Left lung (tissue), 10 donors: Measurements from ENCODE around the gene RNF183. TPM values are rescaled to one million over a fixed set of nuclear protein-coding genes. Genes with fewer than 3 reads are reported as not detected.

Experiments used
- ATAC-seq: fragments of 200-7000 bp; cut with Tn5 transposase; one replicate; pipeline ENCODE4 v1.9.1; 2020; ENCODE audit warnings: moderate library complexity
- DNase-seq, 4 donors: peaks; one replicate each; pipeline ENCODE4 v3.0.0-alpha.2; 2013 to 2020
- H3K27ac ChIP-seq, 2 donors: fragments of 200-600 bp; sonication (generic) in 1 of 2; one replicate each; pipeline versions ENCODE4 v1.5.0 to v1.8.0; 2020 to 2021
- H3K27me3 ChIP-seq, 2 donors: fragments of 200-600 bp; sonication (generic) in 1 of 2; one replicate each; pipeline versions ENCODE4 v1.5.0 to v1.8.0; 2020 to 2021
- H3K36me3 ChIP-seq, 2 donors: fragments of 200-600 bp; sonication (generic) in 1 of 2; one replicate each; pipeline versions ENCODE4 v1.5.0 to v1.8.0; 2020 to 2021
- H3K4me1 ChIP-seq, 2 donors: fragments of 200-600 bp; one replicate each; pipeline ENCODE4 v1.8.0; 2021
- H3K4me3 ChIP-seq, 2 donors: fragments of 200-600 bp; sonication (generic) in 1 of 2; one replicate each; pipeline versions ENCODE4 v1.5.0 to v1.8.0; 2020 to 2021; ENCODE audit warnings: mild to moderate bottlenecking in 1 of 2
- H3K9me3 ChIP-seq, 2 donors: fragments of 200-600 bp; sonication (generic) in 1 of 2; one replicate each; pipeline versions ENCODE4 v1.5.0 to v1.8.0; 2020 to 2021
- intact Hi-C, 2 donors: fragments of 100-400 bp; cut with DNase I; formaldehyde crosslinking; loops; one replicate each; pipeline versions ENCODE4 v1.11.2 to v1.14.2; 2022
- polyA plus RNA-seq, 6 donors: library from polyadenylated mRNA; unstranded; fragments of 120-200 nt; gene quantifications; one replicate each; pipeline ENCODE4 v1.2.1, GENCODE V29; 2013; ENCODE audit not compliant: insufficient read length in 6 of 6
- total RNA-seq, 2 donors: library from RNA; stranded (reverse); fragmentation: NEBNext Ultra II Directional; extraction: Animal tissue kit (Norgen Biotek cat#: 25700); gene quantifications; one replicate each; pipeline ENCODE4 v1.2.1, GENCODE V29; 2021
- TF ChIP-seq, protein P1 (sequence below), 2 donors: fragments of 200-600 bp; sonication (generic) in 1 of 2; IDR thresholded peaks; one replicate each; pipeline versions ENCODE4 v1.5.0 to v1.8.0; 2021; ENCODE audit warnings: antibody characterized with exemption in 2 of 2
- donor health status: DM: no; HTN: yes; CAD: no.
- donor health status: DM: no; HTN: no; CAD: no.

Gene RNF183
- total and polyA plus RNA-seq, 8 donors, result 0.30 to 0.73 (median 0.49) TPM; not detected in 2

DNA sequence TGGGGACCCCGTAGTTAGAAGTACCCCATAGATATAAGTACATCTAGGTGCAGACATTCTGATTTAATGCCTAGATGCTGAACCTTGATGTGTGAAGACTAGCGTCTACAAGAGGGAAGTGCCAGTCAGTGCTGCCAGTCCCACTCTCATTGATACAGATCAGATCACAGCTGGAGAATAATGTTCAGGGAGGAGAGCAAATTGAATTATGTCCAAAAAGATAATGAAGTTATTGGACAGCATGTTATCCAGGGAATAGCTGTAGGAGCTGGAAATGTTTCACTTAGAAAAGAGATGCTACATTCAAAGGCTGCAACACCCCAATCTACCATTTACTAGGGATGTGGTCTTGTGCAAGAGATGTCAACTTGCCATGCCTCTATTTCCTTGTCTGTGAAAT lies 15.9 kb upstream of the RNF183 start:
- no peak overlapping the region for H3K4me3 ChIP-seq
- no peaks in the 10 kb centered on the region for H3K4me1 ChIP-seq
- H3K27me3 ChIP-seq, result no peaks in the 10 kb centered on the region
- no peaks in the 10 kb centered on the region for H3K9me3 ChIP-seq
- peaks cover 0 to 3% of the 10 kb centered on the region in 2 donors for H3K36me3 ChIP-seq
- DNase-seq (no peak), ATAC-seq (no peak)
- intact Hi-C loops, result no loop called here
- H3K27ac ChIP-seq, result no peak overlapping the region
- TF ChIP-seq, protein P1, sequence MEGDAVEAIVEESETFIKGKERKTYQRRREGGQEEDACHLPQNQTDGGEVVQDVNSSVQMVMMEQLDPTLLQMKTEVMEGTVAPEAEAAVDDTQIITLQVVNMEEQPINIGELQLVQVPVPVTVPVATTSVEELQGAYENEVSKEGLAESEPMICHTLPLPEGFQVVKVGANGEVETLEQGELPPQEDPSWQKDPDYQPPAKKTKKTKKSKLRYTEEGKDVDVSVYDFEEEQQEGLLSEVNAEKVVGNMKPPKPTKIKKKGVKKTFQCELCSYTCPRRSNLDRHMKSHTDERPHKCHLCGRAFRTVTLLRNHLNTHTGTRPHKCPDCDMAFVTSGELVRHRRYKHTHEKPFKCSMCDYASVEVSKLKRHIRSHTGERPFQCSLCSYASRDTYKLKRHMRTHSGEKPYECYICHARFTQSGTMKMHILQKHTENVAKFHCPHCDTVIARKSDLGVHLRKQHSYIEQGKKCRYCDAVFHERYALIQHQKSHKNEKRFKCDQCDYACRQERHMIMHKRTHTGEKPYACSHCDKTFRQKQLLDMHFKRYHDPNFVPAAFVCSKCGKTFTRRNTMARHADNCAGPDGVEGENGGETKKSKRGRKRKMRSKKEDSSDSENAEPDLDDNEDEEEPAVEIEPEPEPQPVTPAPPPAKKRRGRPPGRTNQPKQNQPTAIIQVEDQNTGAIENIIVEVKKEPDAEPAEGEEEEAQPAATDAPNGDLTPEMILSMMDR (IDR thresholded peaks at IDR 0.05), result no peak

DNA sequence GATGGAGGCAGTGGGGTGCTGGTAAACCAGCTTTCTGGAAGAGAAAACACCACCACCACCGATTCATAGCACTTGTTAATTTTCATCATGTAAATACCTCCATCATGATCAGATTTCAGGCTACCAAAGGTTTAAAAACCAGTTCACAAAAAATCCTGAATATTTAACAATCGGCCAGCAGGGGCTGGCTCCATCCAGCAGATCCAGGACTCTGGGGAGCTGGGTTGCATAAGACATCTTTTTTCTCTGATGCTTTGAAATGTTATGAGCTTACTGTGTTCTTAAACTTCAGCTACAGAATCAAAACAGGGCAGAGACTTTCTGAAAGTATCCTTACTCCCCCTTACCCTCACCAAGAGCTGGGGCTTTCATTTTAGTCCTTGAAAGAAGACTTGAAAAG lies 14.6 kb upstream of the RNF183 start:
- no peak for ATAC-seq

GRCh38 chr9:113316030-113316429 lies 12.9 kb upstream of the RNF183 start:
- TF ChIP-seq, protein P1 (IDR thresholded peaks at IDR 0.05), result no peak
- ATAC-seq (no peak), DNase-seq (no peak)
- Histone ChIP-seq H3K36me3 (peaks cover 0 to 3% of the 10 kb centered on the region in 2 donors), H3K27me3 (no peaks in the 10 kb centered on the region), H3K27ac (no peak overlapping the region), H3K4me3 (no peak overlapping the region), H3K9me3 (no peaks in the 10 kb centered on the region), H3K4me1 (no peaks in the 10 kb centered on the region)
- intact Hi-C loops, result no loop called here

More for the DNA sequence above, 14.6 kb upstream of the RNF183 start:
- Histone ChIP-seq H3K36me3 (peaks cover 0 to 3% of the 10 kb centered on the region in 2 donors), H3K27me3 (no peaks in the 10 kb centered on the region), H3K4me3 (no peak overlapping the region), H3K4me1 (no peaks in the 10 kb centered on the region), H3K9me3 (no peaks in the 10 kb centered on the region), H3K27ac (no peak overlapping the region)
- TF ChIP-seq, protein P1 (IDR thresholded peaks at IDR 0.05), result no peak
- no peak for DNase-seq
- intact Hi-C loops, result no loop called here

- DNase-seq (no peak), ATAC-seq (no peak)
- no peaks in the 10 kb centered on the region for H3K4me1 ChIP-seq
- H3K9me3 ChIP-seq, result no peaks in the 10 kb centered on the region
- H3K27ac ChIP-seq, result no peak overlapping the region
- peaks cover 0 to 3% of the 10 kb centered on the region in 2 donors for H3K36me3 ChIP-seq
- H3K4me3 ChIP-seq, result no peak overlapping the region
- no peaks in the 10 kb centered on the region for H3K27me3 ChIP-seq
- intact Hi-C loops, result no loop called here
- TF ChIP-seq, protein P1 (IDR thresholded peaks at IDR 0.05), result no peak
These were observed 12.1 kb upstream of the RNF183 start for GRCh38 chr9:113315231-113315630.

DNA sequence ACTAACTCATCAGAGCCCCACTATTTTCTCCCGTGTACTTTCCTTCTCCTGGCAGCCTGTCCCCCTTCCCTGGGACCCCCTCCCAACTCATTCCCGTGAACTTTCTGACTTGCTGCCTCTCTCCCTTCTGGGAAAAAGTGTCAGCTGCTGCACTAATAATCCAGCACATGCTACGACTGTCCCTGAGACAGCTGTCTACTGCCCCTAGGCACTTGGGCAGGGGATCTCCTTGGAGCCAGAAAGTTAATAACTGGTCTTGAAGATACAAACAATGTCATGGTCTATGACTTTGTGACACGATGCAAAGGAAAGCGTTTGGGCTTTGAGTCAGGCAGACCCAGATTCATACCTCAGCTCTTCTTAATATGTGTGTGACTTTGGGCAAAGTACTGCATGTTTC lies 10.1 kb upstream of the RNF183 start:
- no peaks in the 10 kb centered on the region for H3K4me1 ChIP-seq
- no peaks in the 10 kb centered on the region for H3K36me3 ChIP-seq
- H3K4me3 ChIP-seq, result no peak overlapping the region
- no peaks in the 10 kb centered on the region for H3K9me3 ChIP-seq
- intact Hi-C loops, result no loop called here
- ATAC-seq (no peak), DNase-seq (no peak)
- TF ChIP-seq, protein P1 (IDR thresholded peaks at IDR 0.05), result no peak
- H3K27me3 ChIP-seq, result no peaks in the 10 kb centered on the region
- no peak overlapping the region for H3K27ac ChIP-seq
